ENCODE results near the gene AARS1.

GRCh38 chr16:70267516-70267915, 21.8 kb downstream of the AARS1 start:
- TF ChIP-seq EZH2 (IDR thresholded peaks at IDR 0.05; ENCODE audit: low read depth) (no peak), CTCF (conservative IDR thresholded peaks at IDR 0.05) (peak; percentile 65)
